GM19238 (cell line): ENCODE data around the gene POLR1C.

Experiments
- DNase-seq: peaks from one replicate; pipeline ENCODE4 v3.0.0; 2011; ENCODE audit warnings: low spot score; ENCODE audit not compliant: insufficient read length

The POLR1C gene

GRCh38 chr6:43570876-43571441 lies 54.1 kb downstream of the POLR1C start:
- DNase-seq = no peak
